Measurements from ENCODE around the gene SAP30.

SAP30 gene

DNA sequence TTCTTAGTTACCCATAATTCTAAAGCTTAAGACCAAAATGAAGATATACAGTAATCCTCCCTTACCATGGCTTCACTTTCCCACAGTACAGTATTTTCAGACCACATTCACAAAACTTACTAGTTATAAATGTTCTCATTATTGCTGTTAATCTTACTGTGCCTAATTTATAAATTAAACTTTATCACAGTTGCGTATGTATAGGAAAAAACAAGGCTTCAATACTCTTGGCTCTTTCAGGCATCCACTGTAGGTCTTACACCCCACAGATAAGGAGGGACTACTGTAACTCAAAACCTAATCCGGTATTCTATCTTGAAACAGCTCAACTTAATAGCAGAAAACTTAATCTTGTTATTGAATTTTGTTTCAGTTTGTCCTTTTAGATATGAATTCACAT is 40.2 kb upstream of the SAP30 start:
- no peak overlapping the region for H2BK15ac ChIP-seq (ENCODE audit: low read length)
- H3K9ac ChIP-seq (ENCODE audit: low read depth, low read length, poor library complexity): no peak overlapping the region
- H3K9me3 ChIP-seq (replicated peaks in 1 of 2; ENCODE audit: control insufficient read depth in 2 of 2, insufficient read depth in 1 of 2, low read depth in 1 of 2, low read length in 2 of 2): no peaks in the 10 kb centered on the region
- H4K91ac ChIP-seq (ENCODE audit: low read depth, low read length, poor library complexity): no peak overlapping the region
- H2BK12ac ChIP-seq (ENCODE audit: low read length): no peak overlapping the region
- peaks cover 7 to 79% of the 10 kb centered on the region in 2 donors for H3K36me3 ChIP-seq (replicated peaks in 1 of 2; ENCODE audit: control insufficient read depth in 2 of 2, insufficient read depth in 2 of 2, low read length in 2 of 2)
- H3K23ac ChIP-seq (ENCODE audit: low read depth, low read length, poor library complexity): no peak overlapping the region
- H2BK5ac ChIP-seq (ENCODE audit: low read length): no peak overlapping the region
- no peaks in the 10 kb centered on the region for H3K79me1 ChIP-seq (ENCODE audit: low read depth, low read length)
- H4K8ac ChIP-seq (ENCODE audit: low read depth, low read length): no peak overlapping the region
- no peak overlapping the region for H3K18ac ChIP-seq (ENCODE audit: low read length)
- no peak overlapping the region for H3K4me3 ChIP-seq (ENCODE audit: low read length in 2 of 2)
- H2BK120ac ChIP-seq (ENCODE audit: low read depth, low read length): no peak overlapping the region
- no peaks in the 10 kb centered on the region for H3K27me3 ChIP-seq (ENCODE audit: control insufficient read depth in 3 of 3, insufficient read depth in 3 of 3, low read depth in 1 of 3, low read length in 3 of 3)
- H3K4ac ChIP-seq (ENCODE audit: low read length): no peak overlapping the region
- H3K14ac ChIP-seq (ENCODE audit: low read length): no peak overlapping the region
- DNase-seq (ENCODE audit: low spot score): no peak
- no peak overlapping the region for H2AFZ ChIP-seq (ENCODE audit: low read length)
- no CpG with 5 or more reads among the region's 2 CpGs for WGBS, 2 donors (ENCODE audit: extremely low coverage in 2 of 2, insufficient read length in 2 of 2, insufficient replicate concordance in 1 of 2)
- no peak overlapping the region for H3K4me2 ChIP-seq (ENCODE audit: insufficient read depth, low read length, poor library complexity, severe bottlenecking)
- H2AK5ac ChIP-seq (ENCODE audit: low read depth, low read length): no peak overlapping the region
- H3K4me1 ChIP-seq (ENCODE audit: control insufficient read depth in 2 of 2, insufficient read depth in 1 of 2, low read depth in 1 of 2, low read length in 2 of 2): peaks cover 0 to 3% of the 10 kb centered on the region in 2 donors
- H3K27ac ChIP-seq (replicated peaks; ENCODE audit: low read length): no peak overlapping the region

DNA sequence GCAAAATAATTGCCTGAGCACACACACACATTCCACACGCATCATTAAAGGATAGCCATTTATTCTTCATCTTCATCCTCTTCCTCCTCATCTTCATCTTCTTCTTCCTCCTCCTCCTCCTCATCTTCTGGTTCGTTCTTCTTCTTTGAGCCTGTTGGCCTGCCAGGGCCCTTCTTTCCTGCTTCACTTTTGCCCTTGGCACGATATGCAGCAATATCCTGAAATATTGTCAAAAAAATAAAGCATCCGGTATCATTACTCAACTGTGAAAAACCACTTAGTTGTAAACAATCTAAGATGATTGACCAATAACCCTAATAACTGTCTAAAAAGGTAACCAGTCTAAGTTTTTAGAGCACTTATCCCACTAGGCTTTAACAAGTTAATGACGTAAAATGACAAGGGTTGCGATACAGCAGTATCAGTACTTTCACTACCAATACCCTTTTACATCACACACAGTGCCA is 38.7 kb upstream of the SAP30 start:
- H3K79me1 ChIP-seq (ENCODE audit: low read depth, low read length): no peaks in the 10 kb centered on the region
- H3K27me3 ChIP-seq (ENCODE audit: control insufficient read depth in 3 of 3, insufficient read depth in 3 of 3, low read depth in 1 of 3, low read length in 3 of 3): no peaks in the 10 kb centered on the region
- peak overlapping the region; percentile 65 to 97 for H3K4me3 ChIP-seq (ENCODE audit: low read length in 2 of 2)
- no peak overlapping the region for H2BK120ac ChIP-seq (ENCODE audit: low read depth, low read length)
- WGBS, 2 donors (ENCODE audit: extremely low coverage in 2 of 2, insufficient read length in 2 of 2, insufficient replicate concordance in 1 of 2): no CpG with 5 or more reads among the region's 6 CpGs
- no peak overlapping the region for H2AK5ac ChIP-seq (ENCODE audit: low read depth, low read length)
- H3K9ac ChIP-seq (ENCODE audit: low read depth, low read length, poor library complexity): no peak overlapping the region
- H3K4me2 ChIP-seq (ENCODE audit: insufficient read depth, low read length, poor library complexity, severe bottlenecking): peak overlapping the region; percentile 34
- H3K18ac ChIP-seq (ENCODE audit: low read length): no peak overlapping the region
- no peak overlapping the region for H4K91ac ChIP-seq (ENCODE audit: low read depth, low read length, poor library complexity)
- H2BK5ac ChIP-seq (ENCODE audit: low read length): no peak overlapping the region
- no peak overlapping the region for H3K23ac ChIP-seq (ENCODE audit: low read depth, low read length, poor library complexity)
- peaks cover 0 to 3% of the 10 kb centered on the region in 2 donors for H3K4me1 ChIP-seq (ENCODE audit: control insufficient read depth in 2 of 2, insufficient read depth in 1 of 2, low read depth in 1 of 2, low read length in 2 of 2)
- H3K36me3 ChIP-seq (replicated peaks in 1 of 2; ENCODE audit: control insufficient read depth in 2 of 2, insufficient read depth in 2 of 2, low read length in 2 of 2): peaks cover 7 to 65% of the 10 kb centered on the region in 2 donors
- H2BK12ac ChIP-seq (ENCODE audit: low read length): no peak overlapping the region
- H3K14ac ChIP-seq (ENCODE audit: low read length): no peak overlapping the region
- no peak overlapping the region for H2AFZ ChIP-seq (ENCODE audit: low read length)
- H3K27ac ChIP-seq (replicated peaks; ENCODE audit: low read length): no peak overlapping the region
- H2BK15ac ChIP-seq (ENCODE audit: low read length): no peak overlapping the region
- no peak overlapping the region for H3K4ac ChIP-seq (ENCODE audit: low read length)
- H3K9me3 ChIP-seq (replicated peaks in 1 of 2; ENCODE audit: control insufficient read depth in 2 of 2, insufficient read depth in 1 of 2, low read depth in 1 of 2, low read length in 2 of 2): no peaks in the 10 kb centered on the region
- no peak for DNase-seq (ENCODE audit: low spot score)
- H4K8ac ChIP-seq (ENCODE audit: low read depth, low read length): no peak overlapping the region

- no peak overlapping the region for H4K8ac ChIP-seq (ENCODE audit: low read depth, low read length)
- peak overlapping the region; percentile 63 for H3K4me2 ChIP-seq (ENCODE audit: insufficient read depth, low read length, poor library complexity, severe bottlenecking)
- H4K91ac ChIP-seq (ENCODE audit: low read depth, low read length, poor library complexity): no peak overlapping the region
- no peak overlapping the region for H2BK12ac ChIP-seq (ENCODE audit: low read length)
- WGBS, 2 donors (ENCODE audit: extremely low coverage in 2 of 2, insufficient read length in 2 of 2, insufficient replicate concordance in 1 of 2): no CpG with 5 or more reads among the region's 21 CpGs
- no peaks in the 10 kb centered on the region for H3K27me3 ChIP-seq (ENCODE audit: control insufficient read depth in 3 of 3, insufficient read depth in 3 of 3, low read depth in 1 of 3, low read length in 3 of 3)
- peak overlapping the region; percentile 97 to 99 for H3K4me3 ChIP-seq (ENCODE audit: low read length in 2 of 2)
- H2BK15ac ChIP-seq (ENCODE audit: low read length): no peak overlapping the region
- H3K9me3 ChIP-seq (replicated peaks in 1 of 2; ENCODE audit: control insufficient read depth in 2 of 2, insufficient read depth in 1 of 2, low read depth in 1 of 2, low read length in 2 of 2): no peaks in the 10 kb centered on the region
- H2BK120ac ChIP-seq (ENCODE audit: low read depth, low read length): no peak overlapping the region
- H3K27ac ChIP-seq (replicated peaks; ENCODE audit: low read length): no peak overlapping the region
- H2AK5ac ChIP-seq (ENCODE audit: low read depth, low read length): no peak overlapping the region
- no peak overlapping the region for H3K14ac ChIP-seq (ENCODE audit: low read length)
- no peaks in the 10 kb centered on the region for H3K79me1 ChIP-seq (ENCODE audit: low read depth, low read length)
- H2BK5ac ChIP-seq (ENCODE audit: low read length): peak overlapping the region; percentile 76
- peak overlapping the region; percentile 93 for H3K18ac ChIP-seq (ENCODE audit: low read length)
- H3K9ac ChIP-seq (ENCODE audit: low read depth, low read length, poor library complexity): peak overlapping the region; percentile 18
- no peak for DNase-seq (ENCODE audit: low spot score)
- H3K23ac ChIP-seq (ENCODE audit: low read depth, low read length, poor library complexity): no peak overlapping the region
- H2AFZ ChIP-seq (ENCODE audit: low read length): no peak overlapping the region
- no peak overlapping the region for H3K4ac ChIP-seq (ENCODE audit: low read length)
- peaks cover 7 to 54% of the 10 kb centered on the region in 2 donors for H3K36me3 ChIP-seq (replicated peaks in 1 of 2; ENCODE audit: control insufficient read depth in 2 of 2, insufficient read depth in 2 of 2, low read length in 2 of 2)
- peaks cover 0 to 3% of the 10 kb centered on the region in 2 donors for H3K4me1 ChIP-seq (ENCODE audit: control insufficient read depth in 2 of 2, insufficient read depth in 1 of 2, low read depth in 1 of 2, low read length in 2 of 2)
Measured at GRCh38 chr4:173332963-173333657, 37.6 kb upstream of the SAP30 start.

DNA sequence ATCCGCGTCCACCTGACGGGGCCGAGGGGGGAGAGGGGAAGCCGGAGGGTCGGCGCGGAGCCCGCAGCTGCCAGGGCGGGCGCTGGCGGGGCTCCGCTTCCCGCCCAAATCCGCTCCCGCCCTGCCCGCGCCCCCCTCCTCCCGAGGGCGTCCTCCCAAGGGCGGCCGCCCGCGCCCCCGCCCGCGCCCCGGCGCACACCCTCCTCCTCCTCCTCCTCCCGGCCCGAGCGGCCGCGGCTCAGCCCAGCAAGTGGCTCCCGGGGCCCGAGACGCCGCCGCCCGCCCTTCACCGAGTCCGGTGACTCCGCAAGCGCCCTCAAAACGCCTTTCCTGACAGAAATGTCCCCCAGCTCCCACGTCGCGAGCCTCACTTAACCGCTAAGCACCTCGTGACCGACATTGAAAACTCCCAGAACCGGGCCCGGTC is 37.1 kb upstream of the SAP30 start:
- H2BK120ac ChIP-seq (ENCODE audit: low read depth, low read length): no peak overlapping the region
- peak overlapping the region; percentile 95 for H2AK5ac ChIP-seq (ENCODE audit: low read depth, low read length)
- no peaks in the 10 kb centered on the region for H3K27me3 ChIP-seq (ENCODE audit: control insufficient read depth in 3 of 3, insufficient read depth in 3 of 3, low read depth in 1 of 3, low read length in 3 of 3)
- H2BK12ac ChIP-seq (ENCODE audit: low read length): no peak overlapping the region
- peak overlapping the region; percentile 23 for H2BK15ac ChIP-seq (ENCODE audit: low read length)
- DNase-seq (ENCODE audit: low spot score): peak; percentile 41
- peaks cover 0 to 3% of the 10 kb centered on the region in 2 donors for H3K4me1 ChIP-seq (ENCODE audit: control insufficient read depth in 2 of 2, insufficient read depth in 1 of 2, low read depth in 1 of 2, low read length in 2 of 2)
- peak overlapping the region; percentile 76 for H2BK5ac ChIP-seq (ENCODE audit: low read length)
- peak overlapping the region; percentile 88 for H3K9ac ChIP-seq (ENCODE audit: low read depth, low read length, poor library complexity)
- H3K18ac ChIP-seq (ENCODE audit: low read length): peak overlapping the region; percentile 100
- H2AFZ ChIP-seq (ENCODE audit: low read length): peak overlapping the region; percentile 56
- H4K91ac ChIP-seq (ENCODE audit: low read depth, low read length, poor library complexity): peak overlapping the region; percentile 12
- no peaks in the 10 kb centered on the region for H3K79me1 ChIP-seq (ENCODE audit: low read depth, low read length)
- no peaks in the 10 kb centered on the region for H3K9me3 ChIP-seq (replicated peaks in 1 of 2; ENCODE audit: control insufficient read depth in 2 of 2, insufficient read depth in 1 of 2, low read depth in 1 of 2, low read length in 2 of 2)
- H3K36me3 ChIP-seq (replicated peaks in 1 of 2; ENCODE audit: control insufficient read depth in 2 of 2, insufficient read depth in 2 of 2, low read length in 2 of 2): peaks cover 6 to 49% of the 10 kb centered on the region in 2 donors
- peak overlapping the region; percentile 63 for H3K4me2 ChIP-seq (ENCODE audit: insufficient read depth, low read length, poor library complexity, severe bottlenecking)
- peak overlapping the region; percentile 99 for H3K23ac ChIP-seq (ENCODE audit: low read depth, low read length, poor library complexity)
- H4K8ac ChIP-seq (ENCODE audit: low read depth, low read length): peak overlapping the region; percentile 5
- WGBS, 2 donors (ENCODE audit: extremely low coverage in 2 of 2, insufficient read length in 2 of 2, insufficient replicate concordance in 1 of 2): no CpG with 5 or more reads among the region's 53 CpGs
- peak overlapping the region; percentile 27 for H3K4ac ChIP-seq (ENCODE audit: low read length)
- H3K14ac ChIP-seq (ENCODE audit: low read length): peak overlapping the region; percentile 97
- peak overlapping the region; percentile 96 for H3K27ac ChIP-seq (replicated peaks; ENCODE audit: low read length)
- H3K4me3 ChIP-seq (ENCODE audit: low read length in 2 of 2): peak overlapping the region; percentile 97 to 99
